ENCODE measurements around the gene SCN8A.

SCN8A gene

GRCh38 chr12:51837286-51837685, 246.3 kb downstream of the SCN8A start:
- no peak for DNase-seq

GRCh38 chr12:51838036-51838435, 247.0 kb downstream of the SCN8A start:
- DNase-seq: no peak

DNA sequence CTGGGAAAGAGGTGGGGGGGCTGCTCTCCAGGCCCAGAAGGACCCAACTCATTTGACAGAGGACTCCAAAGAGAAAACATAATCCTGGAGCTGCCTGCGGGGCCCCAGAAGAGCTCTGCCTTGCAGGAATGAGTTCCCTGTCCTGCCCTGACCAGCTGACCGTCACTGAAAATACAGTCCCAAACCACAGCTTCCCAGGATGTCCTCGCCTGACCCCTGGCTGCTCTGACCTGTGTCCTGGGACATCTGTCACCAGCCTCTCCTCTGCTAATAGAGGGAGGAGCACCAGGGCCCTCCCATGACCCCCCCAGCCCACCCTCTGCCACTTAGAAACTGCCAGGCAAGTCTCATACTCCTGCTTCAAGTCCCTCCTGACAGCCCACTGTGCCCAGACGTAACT, 247.7 kb downstream of the SCN8A start:
- DNase-seq: no peak

DNA sequence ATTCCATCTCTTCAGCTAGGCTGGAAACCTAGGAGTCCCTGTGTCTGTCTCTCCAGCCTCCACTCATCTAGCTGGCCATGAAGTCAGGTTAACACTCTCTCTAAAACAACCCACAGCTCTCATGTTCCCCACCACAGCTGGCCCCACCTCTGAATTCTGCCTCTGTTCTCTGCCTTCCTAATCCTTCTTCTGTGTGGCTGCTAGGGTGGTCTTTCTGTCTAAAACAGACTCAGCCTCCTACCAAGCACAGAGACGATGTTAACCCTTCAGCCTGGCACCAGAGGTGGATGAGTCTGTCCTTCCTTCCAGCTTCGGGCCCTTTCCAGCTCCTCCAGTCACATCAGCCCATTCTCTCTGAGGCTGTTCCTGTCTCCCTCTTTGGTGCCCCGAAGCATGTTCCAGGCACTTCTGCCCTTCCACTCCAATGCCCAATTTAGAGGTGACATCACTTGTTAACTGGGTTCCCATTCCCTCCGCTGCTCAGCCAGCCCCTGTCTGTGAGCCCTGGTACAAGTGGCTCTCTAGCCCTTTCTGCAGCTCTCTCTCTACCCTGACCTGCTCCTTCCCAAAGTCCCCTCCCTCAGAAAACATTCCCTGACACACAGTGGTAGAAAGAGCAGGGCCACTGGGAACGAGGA, 248.4 kb downstream of the SCN8A start:
- DNase-seq: no peak

- no peak for DNase-seq
Observed at GRCh38 chr12:51840966-51841365, 249.9 kb downstream of the SCN8A start.

DNA sequence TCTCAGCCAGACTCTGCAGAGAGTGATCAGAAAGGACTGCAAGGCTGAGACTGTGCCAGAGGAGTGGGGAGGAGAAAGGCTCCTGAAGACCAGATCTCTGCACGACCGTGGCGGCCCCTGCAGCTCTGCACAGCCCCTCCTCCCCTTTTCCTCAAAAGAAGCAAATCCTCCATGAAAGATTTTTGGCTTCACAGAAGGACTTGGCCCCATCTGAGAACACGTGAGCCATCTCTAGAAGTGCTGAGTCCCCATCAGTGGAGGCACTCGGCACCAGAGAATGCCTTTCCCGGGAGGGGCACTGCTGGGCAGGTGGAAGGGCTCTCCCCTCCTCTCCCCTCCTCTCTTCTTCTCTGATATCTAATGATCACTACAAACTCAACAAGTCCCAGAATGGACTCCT, 250.7 kb downstream of the SCN8A start:
- no peak for DNase-seq

- no peak for DNase-seq
Observed at GRCh38 chr12:51844854-51845253, 253.8 kb downstream of the SCN8A start.

GRCh38 chr12:51845482-51845881, 254.4 kb downstream of the SCN8A start:
- no peak for DNase-seq

GRCh38 chr12:51846271-51846691, 255.2 kb downstream of the SCN8A start:
- no peak for DNase-seq

- DNase-seq: peak; percentile 47
Observed at GRCh38 chr12:51846911-51847642, 256.0 kb downstream of the SCN8A start.

DNA sequence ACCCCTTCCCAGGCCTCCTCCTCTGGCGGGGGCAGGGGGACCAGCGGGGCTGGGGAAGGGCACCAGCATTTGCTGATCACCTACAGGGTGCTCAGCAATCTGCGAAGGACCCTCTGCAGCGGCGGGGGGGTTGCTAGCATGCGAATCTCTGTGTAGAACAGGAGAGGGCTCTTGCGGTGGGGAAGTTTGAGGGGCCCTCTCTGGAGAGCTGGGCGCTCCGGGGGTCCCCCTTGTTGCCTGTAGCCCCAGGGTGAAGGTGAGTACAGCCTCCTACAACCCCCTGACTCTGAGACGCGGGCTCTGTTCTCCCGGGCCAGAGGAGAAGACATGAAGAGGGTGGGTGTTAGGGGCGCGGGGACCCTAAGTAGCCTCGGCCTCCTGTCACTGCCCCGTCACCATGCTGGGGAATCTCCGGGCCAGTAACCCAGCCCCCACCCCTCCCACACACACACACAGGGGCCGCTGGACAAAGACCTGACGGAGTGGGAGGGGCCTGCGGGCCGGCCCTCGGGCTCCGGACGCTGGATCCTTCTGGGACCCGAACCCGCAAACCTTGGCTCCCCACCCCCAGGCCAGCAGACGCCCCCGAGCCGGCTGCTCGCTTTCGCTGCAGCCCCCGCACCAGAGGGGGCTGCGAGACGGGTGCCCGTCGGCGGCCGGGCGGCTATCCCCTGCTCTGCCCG, 256.8 kb downstream of the SCN8A start:
- DNase-seq: no peak

DNA sequence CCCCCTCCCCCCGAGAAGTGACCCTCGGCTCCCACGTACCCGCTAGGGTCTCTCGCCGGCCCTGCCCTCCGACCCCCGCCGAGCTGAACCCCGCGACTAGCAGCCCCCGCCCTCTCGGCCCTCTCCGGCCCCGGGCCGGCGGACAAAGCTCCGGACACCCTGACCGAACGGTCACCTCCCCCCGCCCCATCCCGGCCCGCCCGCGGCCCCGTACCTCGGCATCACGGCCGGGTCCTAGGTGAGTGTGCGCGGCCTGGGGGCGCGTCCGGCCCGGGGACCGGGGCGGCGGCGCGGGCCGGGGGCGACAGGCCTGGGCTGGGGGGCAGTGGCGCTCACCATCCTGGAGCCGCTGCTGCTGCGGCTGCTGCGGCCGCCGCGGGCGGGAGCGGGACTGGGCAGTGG, 257.3 kb downstream of the SCN8A start, which contains the start of gene FIGNL2:
FIGNL2 (minus strand) TSS at position 393 of the 402 bp plus-strand sequence. CDS start 26,305 bp downstream, outside the sequence.
- DNase-seq: no peak

DNA sequence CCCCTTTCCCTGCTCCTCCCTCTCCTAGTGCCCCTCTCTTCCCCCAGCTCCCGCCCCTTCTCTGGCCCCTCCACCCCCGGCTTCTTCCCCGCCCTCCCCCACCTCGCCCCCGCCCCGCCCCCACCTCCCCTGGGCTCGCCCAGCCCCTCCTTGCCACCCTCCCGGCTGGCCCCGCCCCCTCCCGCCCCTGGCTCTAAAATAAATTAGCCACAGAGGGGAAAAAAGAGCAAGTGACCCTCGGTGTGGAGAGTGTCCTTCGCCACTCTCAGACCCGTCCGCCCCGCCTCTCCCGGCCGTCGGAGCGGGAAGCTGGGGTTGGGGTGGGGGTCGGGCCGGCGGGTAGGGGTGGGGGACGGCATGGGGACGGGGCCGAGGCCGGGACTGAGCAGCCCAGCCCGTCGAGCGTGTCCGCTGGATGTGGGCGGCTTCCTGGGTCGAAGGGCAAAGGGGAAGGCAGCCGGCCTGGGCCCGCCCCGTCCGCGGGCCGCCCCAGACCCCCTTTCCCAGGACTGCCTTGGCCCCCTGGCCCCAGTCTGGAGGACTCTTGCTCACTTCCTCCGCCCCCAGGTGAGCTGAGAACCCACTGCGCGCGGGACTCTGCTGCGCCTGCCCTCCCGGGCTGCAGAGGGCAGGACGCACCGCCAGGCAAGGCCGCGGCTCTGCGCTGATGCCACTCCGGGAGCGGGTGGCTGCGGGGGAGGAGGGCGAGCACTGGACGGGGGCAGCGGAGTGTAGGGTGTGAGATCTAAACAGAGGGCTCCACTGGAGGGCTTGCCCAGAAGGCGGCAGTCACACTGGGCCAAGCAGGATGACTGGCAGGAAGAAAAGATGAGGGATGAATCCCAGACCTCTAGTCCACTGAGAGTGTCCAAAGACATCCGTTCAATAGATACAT, 258.1 kb downstream of the SCN8A start:
- DNase-seq: no peak

DNA sequence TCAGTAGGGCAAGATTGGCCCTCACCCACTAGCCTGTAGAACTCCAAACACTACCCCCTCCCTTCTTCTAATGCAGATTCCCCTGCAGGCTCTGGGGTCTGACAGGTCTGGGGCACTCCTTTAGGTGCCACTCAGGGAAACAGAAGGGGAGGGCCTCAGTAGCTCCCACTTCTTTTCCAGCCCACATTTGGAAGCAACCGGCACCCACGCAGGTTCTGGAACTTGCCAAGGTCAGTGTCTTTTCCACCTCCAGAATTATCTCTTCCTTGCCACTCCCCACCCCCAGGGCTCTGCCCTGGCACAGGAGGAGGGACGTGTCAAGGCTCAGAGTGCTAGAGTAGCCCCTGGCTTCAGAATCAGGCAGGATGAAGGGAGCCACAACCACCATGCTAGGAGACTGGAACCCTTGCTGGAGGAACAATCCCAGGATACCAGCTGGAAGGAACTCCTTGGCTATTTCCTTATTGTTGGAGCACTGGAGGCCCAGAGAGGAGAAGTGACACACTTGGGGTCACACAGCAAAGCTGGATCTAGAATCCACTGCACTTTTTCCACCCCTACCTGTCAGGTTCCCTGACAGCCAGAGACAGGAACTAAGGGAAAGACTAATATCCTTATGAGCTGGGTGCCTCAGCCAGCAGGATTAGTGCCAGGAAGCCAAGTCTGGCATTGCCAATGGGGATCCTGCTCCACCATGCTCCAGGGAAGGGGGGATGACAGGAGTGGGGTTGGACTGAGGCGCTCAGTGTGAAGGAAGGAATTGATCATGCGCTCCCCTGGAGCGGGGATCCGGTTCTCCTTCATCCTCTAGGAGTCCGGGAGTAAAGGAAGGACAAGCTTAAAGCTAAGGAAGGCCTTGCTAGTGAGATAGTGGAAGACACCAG, 259.3 kb downstream of the SCN8A start:
- DNase-seq: no peak

DNA sequence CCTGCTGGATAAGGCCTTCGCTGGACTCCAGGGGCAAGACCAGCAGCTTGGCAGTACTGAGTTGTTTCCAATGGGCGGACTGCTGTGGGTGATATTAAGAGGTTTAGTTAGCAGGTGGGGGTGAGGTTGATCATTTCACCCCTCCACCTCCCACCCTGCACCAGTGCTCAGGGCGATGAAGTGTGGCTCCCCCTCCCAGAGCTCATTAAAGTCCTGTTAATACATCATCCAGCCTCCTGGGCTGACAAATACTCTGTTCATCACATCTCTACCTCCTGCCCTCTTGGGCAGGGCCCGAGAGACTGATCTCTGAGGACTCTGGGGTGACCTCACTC, 259.9 kb downstream of the SCN8A start:
- DNase-seq: no peak

DNA sequence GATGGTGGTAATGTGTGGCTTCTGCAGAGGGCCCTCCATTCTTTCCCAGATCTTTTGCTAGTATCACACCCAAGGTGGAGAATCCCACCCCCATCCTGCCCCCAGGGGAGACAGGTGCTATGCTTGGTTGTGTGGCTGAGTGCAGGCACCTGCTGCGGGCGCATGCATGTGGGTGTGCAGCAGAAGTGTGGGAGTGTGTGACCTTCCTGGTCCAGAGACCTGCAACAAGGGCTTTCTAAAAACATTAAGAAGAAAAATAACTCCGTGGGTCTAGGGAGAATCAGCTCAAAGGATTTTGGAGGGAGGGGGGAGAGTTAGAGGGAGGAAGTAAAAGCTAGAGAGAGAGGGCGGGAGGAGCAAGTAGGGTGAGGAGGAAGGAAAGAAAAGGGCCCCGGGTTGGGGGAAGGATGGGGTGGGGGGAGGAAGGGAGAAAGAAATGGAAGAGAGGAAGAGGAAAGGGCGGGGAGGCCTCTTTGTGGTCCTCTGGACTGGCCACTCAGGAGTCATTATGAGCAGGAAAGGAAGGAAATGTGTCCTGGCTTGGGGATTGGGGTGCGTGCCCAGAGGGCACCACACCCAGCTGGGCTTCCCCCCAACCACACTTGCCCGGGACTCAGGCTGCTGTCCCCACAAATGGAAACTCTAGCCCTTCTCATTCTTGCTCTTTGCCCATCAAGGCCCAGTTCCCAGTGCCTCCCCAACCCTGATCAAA, 260.5 kb downstream of the SCN8A start:
- no peak for DNase-seq

DNA sequence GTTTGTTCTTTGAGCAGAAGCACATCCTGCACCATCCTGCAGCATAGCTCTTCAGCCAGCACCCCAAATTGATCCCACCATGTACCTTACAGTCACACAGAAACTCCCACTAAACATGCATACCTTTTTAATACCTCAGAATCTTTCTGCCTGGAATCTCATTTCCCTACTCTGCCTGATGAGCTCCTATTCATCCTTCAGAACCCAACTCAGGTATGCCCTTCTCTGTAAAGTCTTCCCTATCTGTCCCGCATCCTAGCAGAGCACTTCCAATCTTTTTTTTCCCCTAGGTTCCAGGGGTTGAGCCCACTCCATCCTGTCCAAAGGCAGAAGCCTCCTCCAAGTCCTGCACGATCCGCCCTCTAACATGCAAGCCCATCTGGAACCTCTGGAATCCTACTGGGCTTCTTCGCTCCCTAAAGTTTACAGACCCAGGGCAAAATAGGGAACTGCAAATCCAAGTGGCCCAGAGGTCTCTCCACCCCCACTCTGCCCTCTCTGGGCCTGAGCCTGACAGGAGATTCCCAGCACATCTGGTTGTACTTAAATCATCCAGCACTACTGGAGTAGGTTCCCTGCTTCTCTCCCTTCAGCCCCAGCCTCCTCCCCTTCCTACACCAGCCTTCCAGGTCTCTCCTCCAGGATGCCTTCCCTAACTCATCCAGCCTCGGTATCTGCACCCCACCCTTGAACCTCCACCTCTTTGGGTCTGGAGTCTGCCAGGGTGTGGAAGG, 261.5 kb downstream of the SCN8A start:
- no peak for DNase-seq

DNA sequence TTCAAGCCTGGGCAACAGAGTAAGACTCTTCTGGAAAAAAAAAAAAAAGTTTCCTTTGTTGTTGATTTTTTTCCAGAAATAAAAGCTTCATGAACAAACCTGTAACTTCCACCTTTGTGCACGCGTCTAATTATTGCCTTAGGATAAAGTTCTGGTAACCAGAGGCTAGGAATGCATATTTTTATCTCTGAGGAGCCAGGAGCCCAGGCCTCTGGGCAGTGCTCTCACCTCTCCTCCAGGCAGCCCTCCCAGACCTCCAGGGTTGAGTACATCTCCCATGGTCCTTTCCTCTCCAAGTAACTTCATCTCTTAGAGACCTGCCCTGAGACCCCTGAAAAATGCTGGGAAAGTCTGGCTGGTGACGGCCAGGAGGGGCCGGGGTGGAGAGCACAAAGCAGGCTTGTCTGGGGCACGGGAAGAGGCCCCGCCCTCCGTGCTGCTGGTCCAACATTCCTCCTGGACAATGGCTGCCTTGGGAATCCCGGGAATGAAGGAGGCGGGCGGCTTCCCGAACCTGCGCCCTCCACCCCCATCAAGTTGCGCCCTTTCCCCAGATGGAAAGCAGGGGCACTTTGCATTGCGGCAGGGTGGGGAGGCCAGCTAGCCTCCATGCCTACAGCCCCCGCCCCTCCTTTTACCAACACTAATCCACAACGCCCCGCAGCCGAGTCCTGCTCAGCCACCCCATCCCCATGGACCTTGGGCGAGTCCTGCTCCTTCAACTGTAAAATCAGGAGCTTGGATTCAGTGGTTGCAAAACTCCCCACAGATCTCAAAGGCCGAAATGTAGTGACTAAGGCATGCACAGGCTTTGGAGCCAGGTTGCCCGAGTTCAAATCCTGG, 264.8 kb downstream of the SCN8A start:
- no peak for DNase-seq

- no peak for DNase-seq
Observed at GRCh38 chr12:51860986-51861385, 270.0 kb downstream of the SCN8A start.

Measured in CD4-positive, alpha-beta T cell treated with Interferon gamma for 1 hour (primary cell).